ENCODE results near the gene TSSC4. TPM values are rescaled to one million over a fixed set of nuclear protein-coding genes. Genes with fewer than 3 reads are reported as not detected.

TSSC4 gene
- total RNA-seq, 3 donors from 2014 or later (not counting 1 experiment from before 2014, with no cell fraction given), result 52.8 to 67.9 (median 59.3) TPM

DNA sequence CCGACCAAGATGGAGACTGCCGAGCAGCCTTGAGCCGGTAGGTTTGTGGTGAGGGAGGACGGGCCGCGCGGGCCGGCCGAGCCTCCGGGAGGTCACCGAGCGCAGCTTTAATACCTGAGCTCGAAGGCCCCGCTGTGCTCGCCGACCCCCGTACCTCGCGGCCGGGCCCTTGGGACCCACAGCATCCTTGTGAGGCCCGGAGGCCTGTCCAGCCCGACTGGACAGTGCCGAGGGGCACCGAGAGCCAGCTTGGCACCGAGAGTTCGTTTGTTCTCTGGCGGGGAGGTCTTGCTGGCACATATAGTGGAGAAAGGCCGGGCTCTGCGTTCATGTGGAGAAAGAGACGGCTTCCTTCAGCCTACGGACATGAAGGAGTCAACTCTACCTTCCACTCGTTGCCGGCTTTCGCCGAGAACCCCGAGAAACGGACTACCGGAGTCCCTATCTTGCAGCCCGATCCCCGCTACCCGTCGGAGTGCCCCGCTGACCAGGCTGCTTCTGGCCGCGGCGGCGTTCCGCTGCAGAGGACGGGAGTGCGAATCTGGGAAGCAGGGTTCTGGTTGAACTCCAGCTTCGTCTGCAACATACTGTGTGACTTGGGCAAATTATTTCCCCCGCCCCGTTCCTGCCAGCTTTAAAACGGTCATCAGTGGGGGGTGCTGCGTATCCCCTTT is 349 bp downstream of the TSSC4 start:
- no peaks in the 10 kb centered on the region for H3K27me3 ChIP-seq (ENCODE audit: control insufficient read depth, insufficient read depth, low read length)
- no peaks in the 10 kb centered on the region for H3K27me3 Mint-ChIP-seq (ENCODE audit: low read depth in 2 of 2)

GRCh38 chr11:2401436-2401984 is 960 bp downstream of the TSSC4 start:
- 60% methylated on average over 12 of the region's 12 CpGs for WGBS (ENCODE audit: insufficient coverage)
- no peaks in the 10 kb centered on the region for H3K9me3 Mint-ChIP-seq
- Histone ChIP-seq H3K36me3 (ENCODE audit: control insufficient read depth, insufficient read depth, low read length) (peaks cover 32% of the 10 kb centered on the region), H3K27ac (ENCODE audit: low read length) (no peak overlapping the region), H3K9me3 (ENCODE audit: control insufficient read depth, insufficient read depth, low read length) (no peaks in the 10 kb centered on the region), H3K27me3 (ENCODE audit: control insufficient read depth, insufficient read depth, low read length) (no peaks in the 10 kb centered on the region), H3K4me3 (ENCODE audit: low read length) (peak overlapping the region; percentile 88), H3K4me1 (ENCODE audit: control insufficient read depth, insufficient read depth, low read length) (peaks cover 28% of the 10 kb centered on the region)
- ATAC-seq, result no peak
- no peaks in the 10 kb centered on the region for H3K27me3 Mint-ChIP-seq (ENCODE audit: low read depth in 2 of 2)
- intact Hi-C loops (cut with micrococcal nuclease), result no loop called here
- TF ChIP-seq CTCF (IDR thresholded peaks at IDR 0.05), result no peak
- no peaks in the 10 kb centered on the region for H3K36me3 Mint-ChIP-seq
- H3K4me1 Mint-ChIP-seq, result peaks cover 12 to 20% of the 10 kb centered on the region in 2 donors
- peak overlapping the region; percentile 86 to 92 for H3K27ac Mint-ChIP-seq
- DNase-seq, result no peak
- H3K4me3 Mint-ChIP-seq, result peak overlapping the region; percentile 98

More for the DNA sequence above, 349 bp downstream of the TSSC4 start:
- H3K4me3 ChIP-seq (ENCODE audit: low read length), result peak overlapping the region; percentile 88
- DNase-seq (no peak), ATAC-seq (no peak)
- Mint-ChIP-seq H3K4me1 (peaks cover 12 to 20% of the 10 kb centered on the region in 2 donors), H3K36me3 (no peaks in the 10 kb centered on the region), H3K4me3 (peak overlapping the region; percentile 98), H3K9me3 (no peaks in the 10 kb centered on the region), H3K27ac (peak overlapping the region; percentile 86 to 92)
- under 1% methylated on average over 55 of the region's 55 CpGs for WGBS (ENCODE audit: insufficient coverage)
- TF ChIP-seq CTCF (IDR thresholded peaks at IDR 0.05), result no peak
- peak overlapping the region; percentile 83 for H3K27ac ChIP-seq (ENCODE audit: low read length)
- no peaks in the 10 kb centered on the region for H3K9me3 ChIP-seq (ENCODE audit: control insufficient read depth, insufficient read depth, low read length)
- H3K36me3 ChIP-seq (ENCODE audit: control insufficient read depth, insufficient read depth, low read length), result peaks cover 38% of the 10 kb centered on the region
- H3K4me1 ChIP-seq (ENCODE audit: control insufficient read depth, insufficient read depth, low read length), result peaks cover 28% of the 10 kb centered on the region
- intact Hi-C loops (cut with micrococcal nuclease), result loop anchor here (1.0 kb wide), 2 partner anchors 24 to 99 kb away; partner anchors contain the start of genes CD81 and TSPAN32

DNA sequence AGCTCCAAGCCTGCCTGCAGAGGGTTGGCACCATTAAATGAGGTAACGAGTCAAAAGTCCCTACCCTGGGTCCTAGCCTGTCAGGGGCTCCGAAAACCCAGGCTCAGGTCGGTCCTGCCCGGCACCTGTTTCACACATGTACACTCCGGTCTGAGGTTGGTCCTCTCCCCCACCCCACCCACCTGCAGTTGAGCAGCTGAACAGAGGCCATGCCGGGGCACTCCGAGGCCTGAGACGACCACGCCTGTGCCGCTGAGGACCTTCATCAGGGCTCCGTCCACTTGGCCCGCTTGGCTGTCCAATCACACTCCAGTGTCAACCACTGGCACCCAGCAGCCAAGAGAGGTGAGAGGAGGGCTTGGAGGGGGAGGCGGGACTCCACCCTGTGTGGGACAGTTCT is 1.6 kb downstream of the TSSC4 start:
- no peak overlapping the region for H3K27ac ChIP-seq (ENCODE audit: low read length)
- Mint-ChIP-seq H3K4me3 (no peak overlapping the region), H3K4me1 (peaks cover 12 to 20% of the 10 kb centered on the region in 2 donors), H3K9me3 (no peaks in the 10 kb centered on the region), H3K27ac (no peak overlapping the region), H3K27me3 (ENCODE audit: low read depth in 2 of 2) (no peaks in the 10 kb centered on the region), H3K36me3 (no peaks in the 10 kb centered on the region)
- no peak for ATAC-seq
- H3K4me3 ChIP-seq (ENCODE audit: low read length), result no peak overlapping the region
- peaks cover 28% of the 10 kb centered on the region for H3K4me1 ChIP-seq (ENCODE audit: control insufficient read depth, insufficient read depth, low read length)
- H3K36me3 ChIP-seq (ENCODE audit: control insufficient read depth, insufficient read depth, low read length), result peaks cover 26% of the 10 kb centered on the region
- TF ChIP-seq CTCF (IDR thresholded peaks at IDR 0.05), result no peak
- WGBS (ENCODE audit: insufficient coverage), result 94% methylated on average over 13 of the region's 13 CpGs
- no peak for DNase-seq
- H3K9me3 ChIP-seq (ENCODE audit: control insufficient read depth, insufficient read depth, low read length), result no peaks in the 10 kb centered on the region
- intact Hi-C loops (cut with micrococcal nuclease), result no loop called here
- H3K27me3 ChIP-seq (ENCODE audit: control insufficient read depth, insufficient read depth, low read length), result no peaks in the 10 kb centered on the region

Data from natural killer cell (primary cell).